ENCODE data around the gene MARK2.

DNA sequence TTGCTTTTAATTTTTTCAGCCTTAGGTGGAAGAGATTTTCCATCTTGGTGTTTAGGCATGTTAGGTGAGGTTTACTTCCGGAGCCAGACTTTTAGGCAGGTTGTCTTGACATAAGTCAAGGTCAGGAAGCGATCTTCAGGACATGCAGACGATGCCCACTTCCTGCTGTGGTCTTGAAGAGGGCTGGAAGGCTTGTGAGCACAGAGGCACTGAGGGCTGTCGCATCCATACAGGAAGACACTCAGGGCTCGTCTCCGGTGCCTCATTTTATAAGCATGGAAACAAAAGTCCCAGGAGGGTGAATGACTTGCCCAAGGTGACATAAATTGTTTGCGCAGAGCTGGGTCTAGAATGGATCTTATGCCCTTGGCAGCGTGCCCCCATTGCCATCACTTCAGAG lies 30.8 kb downstream of the MARK2 start:
- TF ChIP-seq SIN3A (IDR thresholded peaks at IDR 0.05; ENCODE audit: low read depth) (no peak), EZH2phosphoT487 (IDR thresholded peaks at IDR 0.05; ENCODE audit: borderline replicate concordance) (no peak)
- TF ChIP-seq, protein P1, sequence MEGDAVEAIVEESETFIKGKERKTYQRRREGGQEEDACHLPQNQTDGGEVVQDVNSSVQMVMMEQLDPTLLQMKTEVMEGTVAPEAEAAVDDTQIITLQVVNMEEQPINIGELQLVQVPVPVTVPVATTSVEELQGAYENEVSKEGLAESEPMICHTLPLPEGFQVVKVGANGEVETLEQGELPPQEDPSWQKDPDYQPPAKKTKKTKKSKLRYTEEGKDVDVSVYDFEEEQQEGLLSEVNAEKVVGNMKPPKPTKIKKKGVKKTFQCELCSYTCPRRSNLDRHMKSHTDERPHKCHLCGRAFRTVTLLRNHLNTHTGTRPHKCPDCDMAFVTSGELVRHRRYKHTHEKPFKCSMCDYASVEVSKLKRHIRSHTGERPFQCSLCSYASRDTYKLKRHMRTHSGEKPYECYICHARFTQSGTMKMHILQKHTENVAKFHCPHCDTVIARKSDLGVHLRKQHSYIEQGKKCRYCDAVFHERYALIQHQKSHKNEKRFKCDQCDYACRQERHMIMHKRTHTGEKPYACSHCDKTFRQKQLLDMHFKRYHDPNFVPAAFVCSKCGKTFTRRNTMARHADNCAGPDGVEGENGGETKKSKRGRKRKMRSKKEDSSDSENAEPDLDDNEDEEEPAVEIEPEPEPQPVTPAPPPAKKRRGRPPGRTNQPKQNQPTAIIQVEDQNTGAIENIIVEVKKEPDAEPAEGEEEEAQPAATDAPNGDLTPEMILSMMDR (IDR thresholded peaks at IDR 0.05 in 2 of 3, conservative IDR thresholded peaks at IDR 0.05 in 1 of 3; ENCODE audit: borderline replicate concordance in 1 of 3, insufficient read depth in 1 of 3, low read depth in 2 of 3, low read length in 2 of 3): no peak
